IPS-18c (cell line): ENCODE results near the gene ADORA1.

Experiments
- H3K4me3 ChIP-seq: 2 replicates; pipeline ENCODE4 v1.7.0; 2013; ENCODE audit warnings: low read depth, mild to moderate bottlenecking, low read length, moderate library complexity; ENCODE audit not compliant: insufficient read depth
- H3K9me3 ChIP-seq: one replicate; pipeline ENCODE4 v1.6.1; 2013; ENCODE audit warnings: mild to moderate bottlenecking, low read length, moderate library complexity; ENCODE audit not compliant: control insufficient read depth, insufficient read depth

The ADORA1 gene

DNA sequence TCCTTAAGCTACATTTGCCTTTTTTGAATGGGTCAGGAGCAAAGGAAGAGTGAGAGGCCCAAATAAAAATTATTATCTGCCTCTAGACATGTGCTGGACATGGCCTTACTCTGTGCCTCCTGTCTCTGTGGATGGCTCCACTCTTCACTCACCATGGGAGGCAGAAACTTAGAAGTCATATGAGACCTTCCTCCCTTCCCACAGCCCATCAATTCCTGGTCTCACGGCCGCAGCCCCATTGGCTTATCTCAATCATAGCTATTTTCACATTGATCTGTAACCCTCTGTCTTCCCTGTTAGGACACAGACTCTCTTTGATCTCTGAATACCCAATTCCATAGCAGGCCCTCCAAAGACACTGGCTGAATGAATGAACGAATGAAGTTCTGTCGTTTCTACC is 14.2 kb upstream of the ADORA1 start:
- no peak overlapping the region for H3K4me3 ChIP-seq
- H3K9me3 ChIP-seq: no peaks in the 10 kb centered on the region

DNA sequence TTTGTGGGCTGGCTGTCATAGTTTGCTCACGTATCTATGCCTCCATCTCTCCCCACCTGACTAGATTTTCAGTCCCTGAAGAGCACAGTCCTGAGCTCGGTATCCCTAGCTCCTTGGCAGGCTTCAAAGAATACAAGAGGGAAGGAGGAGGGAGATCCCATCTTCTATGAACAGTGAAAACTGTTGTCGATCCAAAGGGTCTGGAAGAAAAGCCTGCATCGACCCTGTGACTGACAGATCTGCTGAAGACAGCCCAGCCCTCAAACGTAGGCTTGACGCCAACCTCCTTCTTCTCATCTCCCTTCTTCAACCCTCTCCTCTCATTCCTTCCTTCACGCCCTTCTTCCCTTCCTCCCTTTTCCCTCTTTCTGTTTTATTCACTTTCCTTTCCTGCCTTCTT is 13.3 kb upstream of the ADORA1 start:
- no peaks in the 10 kb centered on the region for H3K9me3 ChIP-seq
- no peak overlapping the region for H3K4me3 ChIP-seq

DNA sequence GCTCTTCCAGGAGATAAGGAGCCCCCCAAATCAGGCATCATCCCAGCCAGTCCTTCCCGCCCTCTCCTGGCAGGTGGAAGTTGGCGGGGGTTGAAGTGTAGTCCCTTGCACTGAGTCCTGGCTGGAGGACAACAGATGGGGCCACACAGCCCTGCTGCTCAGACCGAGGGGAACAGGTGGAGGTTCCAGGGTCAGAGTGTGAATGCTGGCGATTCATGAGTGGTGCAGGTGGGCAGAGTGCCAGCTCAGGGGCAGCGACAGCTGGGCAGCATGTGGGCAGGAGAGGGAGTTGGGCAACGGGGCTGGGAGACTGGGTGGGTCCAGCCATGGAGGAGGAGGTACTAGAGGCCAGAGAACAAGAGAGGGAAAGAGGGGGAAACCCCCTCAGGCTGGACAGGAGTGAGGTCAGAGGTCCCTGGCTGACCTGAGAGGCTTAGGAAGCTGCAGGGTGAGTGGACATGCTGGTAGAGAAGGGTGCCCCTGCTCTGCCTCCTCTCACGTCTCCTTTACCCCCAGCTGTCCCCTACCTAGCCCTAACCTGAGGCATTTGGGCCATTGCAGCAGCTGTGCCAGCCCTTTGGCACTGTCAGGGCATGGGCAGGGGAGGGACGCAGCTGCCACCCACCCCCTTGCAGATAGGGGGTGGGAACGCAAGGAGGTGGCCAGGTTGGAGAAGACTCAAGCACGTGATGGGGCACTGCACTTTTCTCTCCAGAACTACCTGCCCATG is 11.3 kb upstream of the ADORA1 start:
- no peak overlapping the region for H3K4me3 ChIP-seq
- no peaks in the 10 kb centered on the region for H3K9me3 ChIP-seq

DNA sequence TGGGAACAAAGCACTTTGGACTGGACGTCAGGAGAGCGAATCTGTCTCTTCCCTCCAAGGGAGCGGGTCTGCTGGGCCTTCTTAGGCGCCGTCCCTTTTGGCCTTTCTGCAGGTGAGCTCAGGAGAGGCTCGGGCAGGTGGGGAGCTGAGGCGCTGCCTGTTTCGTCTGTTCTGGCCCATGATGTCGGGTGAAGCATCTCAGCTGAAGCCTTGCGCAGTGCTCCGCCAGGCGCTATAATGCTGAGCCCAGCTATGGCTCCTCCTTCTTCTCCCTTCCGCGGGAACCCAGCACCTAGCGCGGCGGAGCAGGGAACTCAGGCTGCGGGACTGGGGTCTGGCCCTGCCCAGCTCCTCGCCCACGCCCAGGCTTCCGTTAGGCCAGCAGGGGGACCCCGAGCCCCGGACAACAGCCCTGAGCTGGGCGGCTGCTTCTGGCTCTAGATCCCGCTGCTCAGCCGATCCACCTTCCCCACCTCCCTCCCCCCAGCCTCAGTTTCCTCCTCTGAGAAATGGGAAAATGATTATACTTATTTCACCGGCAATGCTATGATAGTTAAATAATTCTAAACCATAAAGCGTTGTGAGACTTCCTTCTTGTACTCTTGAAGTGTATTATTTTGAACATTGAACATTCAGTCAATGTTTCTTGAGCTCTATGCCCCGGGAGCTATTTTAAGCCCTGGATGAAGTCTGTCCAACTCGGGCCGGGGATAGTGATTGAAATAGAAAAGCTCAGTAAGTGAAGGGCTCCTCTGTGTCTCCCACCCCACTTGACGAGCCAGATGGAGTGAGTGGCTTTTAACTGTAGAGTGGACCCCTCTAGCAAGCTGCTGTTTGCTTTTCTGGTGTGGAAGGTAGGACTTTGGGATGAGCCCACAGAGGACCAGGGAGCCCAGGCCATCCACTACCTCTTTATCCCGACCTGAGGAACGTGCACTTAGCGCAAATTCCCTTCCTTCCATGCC is 9.6 kb upstream of the ADORA1 start:
- peak overlapping the region; percentile 16; the same call in 1 of the 2 replicates for H3K4me3 ChIP-seq

DNA sequence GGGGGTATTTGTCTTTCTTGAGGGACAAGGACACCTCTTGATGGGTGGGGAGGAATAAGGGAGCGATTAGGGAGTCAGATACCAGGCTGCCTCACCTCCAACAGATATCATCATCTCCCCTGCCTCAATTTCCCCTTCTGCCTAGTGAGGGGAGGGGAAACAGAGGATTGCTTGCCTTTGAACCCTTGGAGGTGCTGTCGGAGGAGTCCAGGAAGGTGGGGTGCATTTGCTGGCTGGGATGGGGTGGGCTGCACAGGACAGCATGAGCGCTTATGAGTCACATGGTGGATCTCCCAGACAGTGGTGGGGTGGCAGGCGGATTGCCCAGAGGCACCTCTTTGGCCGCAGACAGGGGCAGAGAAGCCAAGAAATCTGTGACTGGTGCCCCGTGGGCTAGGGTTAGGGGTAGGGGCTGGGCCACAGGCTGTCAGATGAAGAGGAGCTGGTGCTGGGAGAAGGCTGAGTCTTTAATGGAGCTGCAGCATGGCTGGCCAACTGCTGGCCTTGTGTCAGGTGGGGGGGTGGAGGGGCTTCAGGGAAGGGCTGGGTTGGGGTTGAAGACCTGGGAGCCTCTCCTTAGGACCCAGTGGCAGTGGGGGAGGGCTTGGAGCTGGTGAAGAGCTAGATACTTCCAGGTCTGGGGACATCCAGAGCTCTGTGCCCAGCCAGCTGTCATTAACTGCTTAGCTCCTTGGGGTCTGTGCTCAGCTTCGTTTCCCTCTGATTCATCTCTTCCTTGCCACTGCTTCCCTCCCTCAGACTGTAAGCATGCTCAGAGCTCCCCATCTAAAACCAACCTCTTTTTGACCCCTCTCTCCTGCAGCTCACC is 7.0 kb upstream of the ADORA1 start:
- no peaks in the 10 kb centered on the region for H3K9me3 ChIP-seq
- no peak overlapping the region for H3K4me3 ChIP-seq

More for the DNA sequence above, 9.6 kb upstream of the ADORA1 start:
- H3K9me3 ChIP-seq: no peaks in the 10 kb centered on the region

- Histone ChIP-seq H3K9me3 (no peaks in the 10 kb centered on the region), H3K4me3 (no peak overlapping the region)
These were observed 6.1 kb upstream of the ADORA1 start for GRCh38 chr1:203121186-203122015.

- Histone ChIP-seq H3K9me3 (no peaks in the 10 kb centered on the region), H3K4me3 (no peak overlapping the region)
These were observed 5.4 kb upstream of the ADORA1 start for GRCh38 chr1:203122159-203122558.

DNA sequence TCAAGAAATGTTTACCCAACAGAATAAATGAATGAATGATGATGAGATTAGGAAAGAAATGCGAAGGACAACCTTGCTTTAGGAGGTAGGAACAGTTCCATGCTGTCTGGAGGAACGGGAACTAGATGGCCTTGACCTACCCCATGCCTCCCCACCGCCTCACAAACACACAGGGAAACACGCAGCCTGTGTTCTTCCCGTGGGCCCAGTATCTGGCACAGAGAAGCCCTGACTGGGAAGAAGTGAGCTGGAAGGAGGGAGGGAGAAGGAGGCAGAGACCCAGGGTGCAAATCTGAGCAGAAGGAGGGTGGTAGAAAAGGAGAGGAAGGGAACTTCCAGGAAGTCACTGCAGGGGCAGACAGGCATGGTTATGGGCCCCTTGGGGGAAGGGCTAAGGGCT is 3.5 kb upstream of the ADORA1 start:
- H3K9me3 ChIP-seq: no peaks in the 10 kb centered on the region
- no peak overlapping the region for H3K4me3 ChIP-seq

GRCh38 chr1:203124546-203125317 is 2.8 kb upstream of the ADORA1 start:
- Histone ChIP-seq H3K9me3 (no peaks in the 10 kb centered on the region), H3K4me3 (no peak overlapping the region)

GRCh38 chr1:203126151-203126865 is 1.2 kb upstream of the ADORA1 start:
- Histone ChIP-seq H3K9me3 (no peaks in the 10 kb centered on the region), H3K4me3 (no peak overlapping the region)

DNA sequence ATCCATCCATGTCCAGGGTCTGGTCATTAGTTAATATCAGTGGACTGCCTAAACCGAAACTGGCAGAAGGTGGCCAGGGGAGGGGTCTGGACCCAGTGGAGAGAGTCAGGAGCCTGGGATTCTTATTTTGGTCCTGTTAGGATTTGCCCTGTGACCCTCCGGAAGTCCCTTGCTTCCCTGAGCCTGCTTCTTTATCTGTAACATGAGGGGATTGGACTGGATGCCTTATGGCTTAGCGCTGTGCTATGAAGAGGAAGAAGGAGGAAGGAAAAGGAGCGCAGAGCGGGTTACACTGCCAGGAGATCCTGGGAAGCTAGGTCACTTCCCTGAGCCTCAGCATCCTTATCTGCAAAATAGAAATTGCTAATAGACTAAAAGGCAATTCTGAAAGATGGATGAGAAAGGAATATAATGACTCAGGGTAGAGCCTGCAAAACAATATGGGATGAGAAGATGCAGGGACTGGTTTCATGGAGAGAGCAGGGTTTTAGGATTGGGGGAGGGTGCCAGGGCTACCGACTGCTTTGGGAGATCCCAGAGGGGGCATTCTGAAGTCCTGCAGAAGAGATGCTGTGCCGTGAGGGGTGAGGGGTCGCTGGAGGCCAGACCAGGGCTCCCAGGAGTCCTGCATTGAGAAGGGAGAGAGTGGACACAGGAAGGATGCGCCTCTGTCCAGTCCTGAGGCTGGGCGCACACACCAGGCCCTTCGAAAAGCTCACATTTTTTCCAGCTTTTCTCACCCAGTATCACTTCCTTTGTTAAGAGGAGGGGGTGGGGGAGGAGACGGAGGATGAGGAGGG is 460 bp upstream of the ADORA1 start:
- Histone ChIP-seq H3K9me3 (no peaks in the 10 kb centered on the region), H3K4me3 (peak overlapping the region; percentile 55; the same call in 1 of the 2 replicates)

GRCh38 chr1:203128431-203128715 is 847 bp downstream of the ADORA1 start:
- H3K4me3 ChIP-seq: peak overlapping the region; percentile 55

GRCh38 chr1:203128716-203129500 is 1.4 kb downstream of the ADORA1 start:
- peak overlapping the region; percentile 55; the same call in 1 of the 2 replicates for H3K4me3 ChIP-seq
- no peaks in the 10 kb centered on the region for H3K9me3 ChIP-seq

More at GRCh38 chr1:203128431-203128715, 847 bp downstream of the ADORA1 start:
- no peaks in the 10 kb centered on the region for H3K9me3 ChIP-seq

DNA sequence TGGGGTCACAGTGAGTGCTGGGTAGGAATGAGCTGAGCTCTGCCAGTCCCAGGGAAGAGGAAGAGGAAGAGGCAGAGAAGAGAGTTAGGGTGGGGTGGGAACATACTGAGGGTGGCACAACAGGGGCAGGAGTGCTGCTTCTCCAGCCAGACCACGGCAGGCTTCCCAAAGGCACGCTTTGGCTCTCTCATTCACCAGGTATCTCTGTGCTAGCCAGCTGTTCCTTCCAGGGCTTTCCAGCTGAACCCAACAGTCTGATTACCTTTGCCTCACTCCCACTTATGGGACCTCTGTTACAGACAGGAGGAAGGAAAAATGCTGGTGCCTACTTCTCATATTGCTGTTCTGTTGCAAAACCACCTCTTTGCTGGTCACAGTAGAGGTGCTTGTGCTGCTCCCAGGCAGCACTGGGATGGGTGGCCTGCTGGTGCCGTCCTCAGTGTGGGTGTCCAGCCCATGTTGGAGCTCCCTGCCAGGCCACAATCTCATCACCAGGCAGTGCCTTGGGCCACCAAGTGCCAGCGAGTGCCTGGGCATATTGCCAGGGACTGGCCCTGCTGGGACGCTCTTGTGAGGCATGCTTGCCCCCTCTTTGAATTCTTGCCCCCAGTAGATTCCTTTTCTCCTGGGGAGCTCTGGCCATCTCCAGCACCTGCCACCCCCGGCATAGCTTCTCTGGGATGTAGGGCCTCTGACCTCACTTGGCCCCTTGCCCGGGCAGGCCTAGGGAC is 2.1 kb downstream of the ADORA1 start:
- Histone ChIP-seq H3K9me3 (no peaks in the 10 kb centered on the region), H3K4me3 (no peak overlapping the region)
